ENCODE results near the gene SSR2.

SSR2 gene

DNA sequence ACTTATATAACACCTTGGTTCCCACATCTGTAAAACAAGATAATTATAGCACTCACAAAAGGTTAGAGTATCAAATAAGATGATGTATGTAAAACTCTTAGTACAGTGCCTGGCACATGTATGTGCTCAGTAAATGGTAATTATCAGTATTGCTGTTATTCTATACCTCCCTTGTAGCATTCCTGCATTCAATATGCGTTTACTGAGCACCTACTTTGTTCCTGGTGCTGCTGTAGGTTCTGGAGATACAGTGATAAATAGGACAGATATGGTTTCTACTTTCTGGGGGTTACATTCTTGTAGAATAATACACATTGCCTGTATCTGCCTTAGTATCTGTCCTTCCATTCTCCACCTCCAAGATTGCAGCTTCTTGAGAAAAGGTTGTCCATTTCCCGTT lies 1.2 kb upstream of the SSR2 start:
- intact Hi-C loops (cut with DNase I; ENCODE audit: low total_unique reads) = no loop called here
- TF ChIP-seq, protein P1, sequence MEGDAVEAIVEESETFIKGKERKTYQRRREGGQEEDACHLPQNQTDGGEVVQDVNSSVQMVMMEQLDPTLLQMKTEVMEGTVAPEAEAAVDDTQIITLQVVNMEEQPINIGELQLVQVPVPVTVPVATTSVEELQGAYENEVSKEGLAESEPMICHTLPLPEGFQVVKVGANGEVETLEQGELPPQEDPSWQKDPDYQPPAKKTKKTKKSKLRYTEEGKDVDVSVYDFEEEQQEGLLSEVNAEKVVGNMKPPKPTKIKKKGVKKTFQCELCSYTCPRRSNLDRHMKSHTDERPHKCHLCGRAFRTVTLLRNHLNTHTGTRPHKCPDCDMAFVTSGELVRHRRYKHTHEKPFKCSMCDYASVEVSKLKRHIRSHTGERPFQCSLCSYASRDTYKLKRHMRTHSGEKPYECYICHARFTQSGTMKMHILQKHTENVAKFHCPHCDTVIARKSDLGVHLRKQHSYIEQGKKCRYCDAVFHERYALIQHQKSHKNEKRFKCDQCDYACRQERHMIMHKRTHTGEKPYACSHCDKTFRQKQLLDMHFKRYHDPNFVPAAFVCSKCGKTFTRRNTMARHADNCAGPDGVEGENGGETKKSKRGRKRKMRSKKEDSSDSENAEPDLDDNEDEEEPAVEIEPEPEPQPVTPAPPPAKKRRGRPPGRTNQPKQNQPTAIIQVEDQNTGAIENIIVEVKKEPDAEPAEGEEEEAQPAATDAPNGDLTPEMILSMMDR (IDR thresholded peaks at IDR 0.05) = no peak
- Histone ChIP-seq H3K27me3 (no peaks in the 10 kb centered on the region), H3K4me1 (peaks cover 0 to 20% (median 11%) of the 10 kb centered on the region in 4 donors), H3K36me3 (peaks cover 2 to 23% (median 16%) of the 10 kb centered on the region in 3 donors), H3K9me3 (no peaks in the 10 kb centered on the region), H3K4me3 (no peak overlapping the region), H3K27ac (no peak overlapping the region)
- no peak for DNase-seq

DNA sequence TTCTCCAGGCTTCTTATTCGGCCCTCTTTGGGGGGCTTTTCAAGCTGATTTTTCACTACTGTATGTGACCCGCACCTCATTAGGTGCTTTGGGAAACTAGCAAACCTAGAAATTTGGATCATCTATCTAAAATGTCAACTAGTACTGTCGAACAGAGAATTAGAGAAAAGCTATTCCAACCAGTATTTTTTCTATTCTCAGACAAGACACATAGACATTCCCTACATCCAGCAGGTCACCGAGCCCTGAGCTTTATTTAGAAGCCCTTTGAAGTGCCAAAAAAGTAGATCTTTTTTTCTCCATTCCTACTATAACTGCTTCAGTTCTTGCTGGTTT lies 310 bp upstream of the SSR2 start:
- intact Hi-C loops (cut with DNase I; ENCODE audit: low total_unique reads) = no loop called here

DNA sequence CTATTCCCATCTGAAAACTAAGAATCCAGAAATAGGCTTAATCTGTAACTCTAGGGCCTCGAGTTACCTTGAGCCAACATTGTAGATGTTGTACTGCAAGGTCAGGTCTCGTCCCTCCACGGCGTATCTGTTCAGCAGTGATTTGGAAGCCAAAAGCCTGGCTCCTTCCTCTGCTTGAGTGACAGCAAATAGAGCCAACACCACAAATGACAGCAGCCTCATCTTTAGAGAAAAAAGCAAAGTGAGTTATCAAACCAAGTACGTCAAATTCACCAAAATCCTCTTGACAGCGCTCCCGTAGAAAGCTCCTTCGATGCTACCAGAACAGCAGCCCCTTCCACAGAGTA lies 832 bp downstream of the SSR2 start:
- H3K27me3 ChIP-seq = no peaks in the 10 kb centered on the region
- DNase-seq = no peak
- peaks cover 14 to 41% (median 33%) of the 10 kb centered on the region in 3 donors for H3K36me3 ChIP-seq
- H3K27ac ChIP-seq = peak overlapping the region; percentile 88 to 89
- H3K4me3 ChIP-seq = peak overlapping the region; percentile 82 to 94
- peaks cover 0 to 20% (median 11%) of the 10 kb centered on the region in 4 donors for H3K4me1 ChIP-seq
- intact Hi-C loops (cut with DNase I; ENCODE audit: low total_unique reads) = no loop called here
- no peaks in the 10 kb centered on the region for H3K9me3 ChIP-seq
- TF ChIP-seq, protein P1 (IDR thresholded peaks at IDR 0.05) = no peak

More for the DNA sequence above, 310 bp upstream of the SSR2 start:
- H3K4me3 ChIP-seq = peak overlapping the region; percentile 82 to 94
- H3K36me3 ChIP-seq = peaks cover 11 to 32% (median 25%) of the 10 kb centered on the region in 3 donors
- peak overlapping the region; percentile 88 to 89 for H3K27ac ChIP-seq
- no peaks in the 10 kb centered on the region for H3K27me3 ChIP-seq
- H3K4me1 ChIP-seq = peaks cover 0 to 20% (median 11%) of the 10 kb centered on the region in 4 donors
- no peaks in the 10 kb centered on the region for H3K9me3 ChIP-seq
- no peak for DNase-seq
- TF ChIP-seq, protein P1 (IDR thresholded peaks at IDR 0.05) = no peak

DNA sequence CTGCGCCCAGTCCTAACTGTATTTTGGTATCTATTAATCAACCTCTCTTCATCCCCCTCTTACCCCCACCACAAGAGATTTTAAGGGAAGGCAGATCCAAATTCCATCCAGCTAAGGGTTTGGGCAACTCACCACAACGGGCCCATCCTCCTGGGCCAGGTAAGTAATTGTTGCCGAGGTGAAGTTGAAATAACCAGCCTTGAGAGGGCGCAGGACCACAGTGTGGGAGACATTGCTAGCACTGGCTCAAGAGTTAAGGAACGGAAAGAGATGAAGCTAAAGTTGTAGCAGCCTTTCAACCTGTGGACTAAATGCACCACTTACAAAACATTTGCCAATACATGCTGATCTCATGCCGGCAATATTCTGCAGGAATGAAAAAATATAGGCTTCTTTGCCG lies 5.9 kb downstream of the SSR2 start:
- Histone ChIP-seq H3K27ac (no peak overlapping the region), H3K9me3 (no peaks in the 10 kb centered on the region), H3K4me1 (peaks cover 0 to 12% (median 7%) of the 10 kb centered on the region in 4 donors), H3K27me3 (no peaks in the 10 kb centered on the region), H3K36me3 (peaks cover 65 to 92% (median 84%) of the 10 kb centered on the region in 3 donors), H3K4me3 (no peak overlapping the region)
- intact Hi-C loops (cut with DNase I; ENCODE audit: low total_unique reads) = no loop called here
- no peak for DNase-seq
- TF ChIP-seq, protein P1 (IDR thresholded peaks at IDR 0.05) = no peak

DNA sequence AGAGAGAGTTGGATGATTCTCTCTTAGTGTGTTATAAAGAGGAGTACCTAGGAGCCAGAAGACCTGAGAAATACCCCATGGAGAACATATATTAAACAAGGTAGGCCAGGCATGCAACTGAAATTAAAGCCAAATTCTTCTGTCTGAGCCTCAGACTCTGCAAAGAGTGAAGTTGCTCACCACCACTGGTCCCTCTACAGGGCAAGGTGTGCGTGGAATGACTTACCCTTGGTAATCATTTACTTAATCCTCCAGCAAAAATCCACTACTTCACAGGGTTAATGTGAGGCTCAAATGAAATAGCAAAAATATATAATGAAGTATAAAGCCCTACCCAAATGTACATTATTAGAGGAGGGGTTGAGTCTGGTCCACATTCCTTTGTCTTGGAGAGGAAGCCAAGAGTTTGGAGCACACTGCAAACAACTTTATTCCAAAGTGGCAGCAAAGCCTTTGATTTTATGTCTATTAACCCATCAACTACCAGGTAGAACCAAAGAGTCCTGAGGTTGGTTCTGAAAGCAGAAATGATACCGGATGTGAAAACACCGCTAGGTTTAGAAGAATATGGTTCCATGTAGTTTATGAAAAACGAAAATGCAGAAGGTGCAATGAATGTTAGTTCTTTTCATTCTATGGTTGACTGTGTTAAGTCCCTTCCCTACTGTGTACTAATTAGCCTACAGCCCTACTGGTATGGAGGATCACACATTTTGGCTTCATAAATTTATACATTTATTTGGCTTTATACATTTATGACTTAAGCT lies 8.5 kb downstream of the SSR2 start:
- Histone ChIP-seq H3K27me3 (no peaks in the 10 kb centered on the region), H3K4me1 (peaks cover 0 to 4% (median 0%) of the 10 kb centered on the region in 4 donors), H3K36me3 (peaks cover 74 to 96% (median 84%) of the 10 kb centered on the region in 3 donors), H3K9me3 (no peaks in the 10 kb centered on the region), H3K27ac (no peak overlapping the region), H3K4me3 (no peak overlapping the region)
- intact Hi-C loops (cut with DNase I; ENCODE audit: low total_unique reads) = no loop called here
- TF ChIP-seq, protein P1 (IDR thresholded peaks at IDR 0.05) = no peak
- no peak for DNase-seq

All from tibial artery (tissue), 4 donors.